Measurements from ENCODE around the gene DMRT1.

DNA sequence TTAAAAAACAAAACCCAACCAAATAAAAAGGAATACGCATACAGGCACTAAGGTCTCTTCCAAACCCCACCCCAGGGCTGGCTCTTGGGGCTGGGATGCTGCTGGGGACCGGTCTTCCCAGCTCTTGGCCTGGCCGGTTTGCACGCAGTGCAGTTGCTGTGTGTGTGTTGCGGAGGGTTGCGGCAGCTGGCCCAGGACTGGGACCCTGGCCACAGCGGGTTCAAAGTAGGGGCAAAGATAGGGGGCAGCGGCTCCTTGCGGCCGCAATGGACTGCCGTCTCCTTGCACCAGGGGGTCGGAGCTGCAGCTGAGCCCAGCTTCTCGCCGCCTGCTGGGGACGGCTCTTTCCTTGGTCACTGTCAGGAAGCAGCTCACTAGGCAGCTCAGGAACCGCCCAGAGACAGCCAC is 140.0 kb downstream of the DMRT1 start:
- TF ChIP-seq EZH2 (IDR thresholded peaks at IDR 0.05; ENCODE audit: borderline replicate concordance, low read length), result peak; percentile 9
- TF ChIP-seq, protein P1, sequence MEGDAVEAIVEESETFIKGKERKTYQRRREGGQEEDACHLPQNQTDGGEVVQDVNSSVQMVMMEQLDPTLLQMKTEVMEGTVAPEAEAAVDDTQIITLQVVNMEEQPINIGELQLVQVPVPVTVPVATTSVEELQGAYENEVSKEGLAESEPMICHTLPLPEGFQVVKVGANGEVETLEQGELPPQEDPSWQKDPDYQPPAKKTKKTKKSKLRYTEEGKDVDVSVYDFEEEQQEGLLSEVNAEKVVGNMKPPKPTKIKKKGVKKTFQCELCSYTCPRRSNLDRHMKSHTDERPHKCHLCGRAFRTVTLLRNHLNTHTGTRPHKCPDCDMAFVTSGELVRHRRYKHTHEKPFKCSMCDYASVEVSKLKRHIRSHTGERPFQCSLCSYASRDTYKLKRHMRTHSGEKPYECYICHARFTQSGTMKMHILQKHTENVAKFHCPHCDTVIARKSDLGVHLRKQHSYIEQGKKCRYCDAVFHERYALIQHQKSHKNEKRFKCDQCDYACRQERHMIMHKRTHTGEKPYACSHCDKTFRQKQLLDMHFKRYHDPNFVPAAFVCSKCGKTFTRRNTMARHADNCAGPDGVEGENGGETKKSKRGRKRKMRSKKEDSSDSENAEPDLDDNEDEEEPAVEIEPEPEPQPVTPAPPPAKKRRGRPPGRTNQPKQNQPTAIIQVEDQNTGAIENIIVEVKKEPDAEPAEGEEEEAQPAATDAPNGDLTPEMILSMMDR (conservative IDR thresholded peaks at IDR 0.05 in 1 of 2, IDR thresholded peaks at IDR 0.05 in 1 of 2; ENCODE audit: extremely low read depth in 1 of 2, insufficient read depth in 1 of 2, low read depth in 1 of 2, low read length in 2 of 2), result no peak
